ENCODE results near the gene AKIRIN2. TPM values are rescaled to one million over a fixed set of nuclear protein-coding genes. Genes with fewer than 3 reads are reported as not detected.
A peak's percentile ranks its signal among the peaks of the same experiment; 100 is the strongest.

AKIRIN2 gene
- total RNA-seq, 2 donors from 2014 or later, result 70.4 to 73.5 TPM

DNA sequence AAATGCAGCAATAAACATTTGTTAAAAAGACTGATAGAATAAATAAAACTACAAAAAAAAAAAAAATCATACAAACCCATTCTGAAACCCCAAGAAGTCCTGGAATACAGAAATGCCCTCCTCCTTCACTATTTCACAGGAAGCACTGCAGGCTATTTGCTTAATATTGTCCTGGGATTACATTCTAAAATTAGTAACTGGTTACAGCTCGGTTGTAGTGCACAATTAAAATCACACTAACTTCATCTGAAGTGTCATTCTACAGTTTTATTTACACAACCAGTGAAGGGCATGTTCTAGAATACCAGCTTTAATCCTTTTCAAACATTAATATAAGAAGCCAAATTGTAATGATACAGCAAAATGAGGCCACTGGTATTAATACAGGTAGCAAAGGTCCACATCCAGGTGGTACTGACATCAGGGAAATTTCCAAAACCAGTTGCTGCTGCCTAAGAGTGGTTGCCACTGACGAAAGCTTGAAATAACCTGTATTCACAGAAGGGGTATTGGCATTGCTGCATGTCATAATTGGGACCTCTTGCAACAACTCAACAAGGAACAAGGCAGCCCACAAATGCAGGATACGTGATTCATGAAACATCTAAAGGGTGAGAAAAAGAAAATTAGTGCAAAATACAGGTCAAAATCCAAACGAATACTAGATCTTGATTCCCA lies 26.9 kb downstream of the AKIRIN2 start:
- peaks cover 66% of the 10 kb centered on the region for H3K36me3 Mint-ChIP-seq (ENCODE audit: low read depth)
- no peaks in the 10 kb centered on the region for H3K27me3 Mint-ChIP-seq (ENCODE audit: insufficient read depth)
- no peaks in the 10 kb centered on the region for H3K27me3 ChIP-seq (ENCODE audit: control insufficient read depth, insufficient read depth, low read length, poor library complexity, severe bottlenecking)
- WGBS, 2 experiments (ENCODE audit: insufficient coverage in 1 of 2, insufficient read length in 1 of 2), result 87% methylated on average over 4 of the region's 4 CpGs
- no peak overlapping the region for H3K9ac ChIP-seq (ENCODE audit: extremely low read depth, low read length, poor library complexity, severe bottlenecking)
- TF ChIP-seq, protein P1, sequence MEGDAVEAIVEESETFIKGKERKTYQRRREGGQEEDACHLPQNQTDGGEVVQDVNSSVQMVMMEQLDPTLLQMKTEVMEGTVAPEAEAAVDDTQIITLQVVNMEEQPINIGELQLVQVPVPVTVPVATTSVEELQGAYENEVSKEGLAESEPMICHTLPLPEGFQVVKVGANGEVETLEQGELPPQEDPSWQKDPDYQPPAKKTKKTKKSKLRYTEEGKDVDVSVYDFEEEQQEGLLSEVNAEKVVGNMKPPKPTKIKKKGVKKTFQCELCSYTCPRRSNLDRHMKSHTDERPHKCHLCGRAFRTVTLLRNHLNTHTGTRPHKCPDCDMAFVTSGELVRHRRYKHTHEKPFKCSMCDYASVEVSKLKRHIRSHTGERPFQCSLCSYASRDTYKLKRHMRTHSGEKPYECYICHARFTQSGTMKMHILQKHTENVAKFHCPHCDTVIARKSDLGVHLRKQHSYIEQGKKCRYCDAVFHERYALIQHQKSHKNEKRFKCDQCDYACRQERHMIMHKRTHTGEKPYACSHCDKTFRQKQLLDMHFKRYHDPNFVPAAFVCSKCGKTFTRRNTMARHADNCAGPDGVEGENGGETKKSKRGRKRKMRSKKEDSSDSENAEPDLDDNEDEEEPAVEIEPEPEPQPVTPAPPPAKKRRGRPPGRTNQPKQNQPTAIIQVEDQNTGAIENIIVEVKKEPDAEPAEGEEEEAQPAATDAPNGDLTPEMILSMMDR (conservative IDR thresholded peaks at IDR 0.05), result no peak
- no peak overlapping the region for H3K27ac ChIP-seq (ENCODE audit: low read depth, low read length)
- no peak for DNase-seq
- H3K9me3 Mint-ChIP-seq, result no peaks in the 10 kb centered on the region
- no peaks in the 10 kb centered on the region for H3K9me3 ChIP-seq (ENCODE audit: control insufficient read depth, low read length)
- H3K36me3 ChIP-seq (ENCODE audit: control insufficient read depth, insufficient read depth, low read length), result peaks cover 71% of the 10 kb centered on the region
- H3K4me1 ChIP-seq (ENCODE audit: control insufficient read depth, insufficient read depth, low read length), result no peaks in the 10 kb centered on the region
- no peaks in the 10 kb centered on the region for H3K4me1 Mint-ChIP-seq
- no peak overlapping the region for H3K4me3 ChIP-seq (ENCODE audit: low read length)
- no peak overlapping the region for H3K4me3 Mint-ChIP-seq
- H3K27ac Mint-ChIP-seq, result peak overlapping the region; percentile 75

DNA sequence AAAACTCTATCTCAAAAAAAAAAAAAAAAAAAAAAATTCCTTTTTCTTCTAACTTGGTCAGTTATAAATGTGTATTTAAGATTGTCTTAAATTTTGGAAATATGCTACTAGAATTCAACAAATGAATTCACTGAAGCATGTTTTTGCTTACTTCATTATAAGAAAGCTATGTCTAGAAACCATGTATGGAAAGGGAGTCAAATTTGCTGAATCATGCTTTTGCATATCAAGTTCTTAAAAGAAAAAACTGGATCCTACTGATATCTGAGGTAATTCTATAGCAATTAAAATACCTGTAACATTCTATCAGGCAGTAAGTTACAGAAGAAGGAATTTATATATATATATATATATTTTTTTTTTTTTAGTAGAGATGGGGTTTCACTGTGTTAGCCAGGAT lies 27.7 kb downstream of the AKIRIN2 start:
- Histone ChIP-seq H3K27ac (ENCODE audit: low read depth, low read length) (no peak overlapping the region), H3K36me3 (ENCODE audit: control insufficient read depth, insufficient read depth, low read length) (peaks cover 75% of the 10 kb centered on the region), H3K9ac (ENCODE audit: extremely low read depth, low read length, poor library complexity, severe bottlenecking) (no peak overlapping the region), H3K4me3 (ENCODE audit: low read length) (no peak overlapping the region), H3K4me1 (ENCODE audit: control insufficient read depth, insufficient read depth, low read length) (no peaks in the 10 kb centered on the region), H3K9me3 (ENCODE audit: control insufficient read depth, low read length) (no peaks in the 10 kb centered on the region), H3K27me3 (ENCODE audit: control insufficient read depth, insufficient read depth, low read length, poor library complexity, severe bottlenecking) (no peaks in the 10 kb centered on the region)
- Mint-ChIP-seq H3K36me3 (ENCODE audit: low read depth) (peaks cover 65% of the 10 kb centered on the region), H3K9me3 (no peaks in the 10 kb centered on the region), H3K27ac (no peak overlapping the region), H3K27me3 (ENCODE audit: insufficient read depth) (no peaks in the 10 kb centered on the region), H3K4me1 (no peaks in the 10 kb centered on the region), H3K4me3 (no peak overlapping the region)
- no peak for DNase-seq
- TF ChIP-seq, protein P1 (conservative IDR thresholded peaks at IDR 0.05), result no peak

DNA sequence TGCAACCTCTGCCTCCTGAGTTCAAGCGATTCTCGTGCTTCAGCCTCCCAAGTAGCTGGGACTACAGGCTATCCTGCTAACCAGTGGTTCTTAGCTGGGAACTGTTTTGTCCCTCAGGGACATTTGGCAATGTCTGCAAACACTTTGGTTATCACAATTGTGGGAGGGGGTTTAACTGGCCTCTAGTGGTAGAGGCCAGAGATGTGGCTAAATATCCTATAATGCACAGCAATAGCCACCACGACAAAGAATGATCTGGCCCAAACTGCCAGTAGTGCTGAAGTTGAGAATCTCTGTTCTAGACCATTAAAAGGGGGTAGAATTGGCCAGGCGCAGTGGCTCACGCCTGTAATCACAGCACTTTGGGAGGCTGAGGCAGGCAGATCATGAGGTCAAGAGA lies 28.8 kb downstream of the AKIRIN2 start:
- 96 to 97% methylated on average over 4 to 5 of the region's 5 CpGs for WGBS, 2 experiments (ENCODE audit: insufficient coverage in 1 of 2, insufficient read length in 1 of 2)
- Histone ChIP-seq H3K9ac (ENCODE audit: extremely low read depth, low read length, poor library complexity, severe bottlenecking) (no peak overlapping the region), H3K4me1 (ENCODE audit: control insufficient read depth, insufficient read depth, low read length) (no peaks in the 10 kb centered on the region), H3K27ac (ENCODE audit: low read depth, low read length) (no peak overlapping the region), H3K9me3 (ENCODE audit: control insufficient read depth, low read length) (no peaks in the 10 kb centered on the region), H3K36me3 (ENCODE audit: control insufficient read depth, insufficient read depth, low read length) (peaks cover 74% of the 10 kb centered on the region), H3K4me3 (ENCODE audit: low read length) (no peak overlapping the region), H3K27me3 (ENCODE audit: control insufficient read depth, insufficient read depth, low read length, poor library complexity, severe bottlenecking) (no peaks in the 10 kb centered on the region)
- TF ChIP-seq, protein P1 (conservative IDR thresholded peaks at IDR 0.05), result no peak
- no peaks in the 10 kb centered on the region for H3K27me3 Mint-ChIP-seq (ENCODE audit: insufficient read depth)
- H3K9me3 Mint-ChIP-seq, result no peaks in the 10 kb centered on the region
- no peak overlapping the region for H3K4me3 Mint-ChIP-seq
- H3K4me1 Mint-ChIP-seq, result no peaks in the 10 kb centered on the region
- peaks cover 61% of the 10 kb centered on the region for H3K36me3 Mint-ChIP-seq (ENCODE audit: low read depth)
- H3K27ac Mint-ChIP-seq, result no peak overlapping the region
- no peak for DNase-seq

All from endodermal cell (in vitro differentiated cells).